ENCODE measurements around the gene CHGA. TPM values are rescaled to one million over a fixed set of nuclear protein-coding genes. Genes with fewer than 3 reads are reported as not detected.

The CHGA gene
- total and polyA plus RNA-seq, 2 donors (not counting 1 experiment from before 2014, with no cell fraction given), result not detected

DNA sequence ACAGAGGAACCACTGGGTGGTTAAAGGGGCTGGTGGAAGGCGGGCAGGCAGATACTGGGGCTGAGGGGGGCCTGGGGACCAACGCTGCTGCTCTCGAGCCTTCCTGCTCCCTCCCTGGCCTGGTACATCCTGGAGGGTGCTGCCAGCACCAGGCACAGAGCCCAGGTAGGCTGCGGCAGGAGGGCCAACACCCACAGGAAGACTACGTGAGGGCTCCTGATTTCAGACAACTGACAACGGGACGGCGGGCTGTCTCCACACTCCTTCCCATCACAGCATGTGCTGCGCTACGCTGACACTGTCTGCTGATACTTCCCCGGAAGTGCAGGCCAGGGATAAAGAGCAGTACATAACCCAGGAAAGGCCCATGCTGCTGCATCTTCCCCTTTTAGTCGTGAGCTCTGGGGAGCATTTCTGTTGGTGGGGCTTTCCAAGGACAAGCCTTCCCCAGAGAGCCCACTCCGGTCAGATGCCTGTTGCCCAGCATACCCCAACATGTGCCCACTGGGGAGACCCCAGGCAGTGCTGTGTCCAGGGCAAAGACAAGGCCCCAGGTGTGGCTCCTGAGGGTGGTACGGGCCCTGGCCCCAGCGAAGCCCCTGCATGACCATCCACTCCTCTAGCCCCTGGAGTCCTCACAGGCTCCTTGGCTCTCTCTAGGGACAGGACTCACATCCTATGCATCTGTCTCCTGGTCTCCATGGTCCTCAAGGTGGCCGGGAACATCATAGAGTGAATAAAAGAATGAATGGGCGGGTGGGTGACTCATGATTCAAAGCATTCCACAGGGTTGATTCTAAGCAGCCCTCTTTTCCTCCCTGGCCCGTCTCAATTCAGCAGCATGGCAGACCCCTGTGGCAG is 38.0 kb downstream of the CHGA start:
- no peaks in the 10 kb centered on the region for H3K27me3 Mint-ChIP-seq
- 94% methylated on average over 18 of the region's 18 CpGs for WGBS (ENCODE audit: insufficient coverage)

More for the DNA sequence above, 38.0 kb downstream of the CHGA start:
- Mint-ChIP-seq H3K9me3 (ENCODE audit: insufficient read depth) (no peaks in the 10 kb centered on the region), H3K4me3 (no peak overlapping the region), H3K4me1 (peaks cover 4% of the 10 kb centered on the region), H3K27ac (no peak overlapping the region)
- H3K36me3 ChIP-seq (replicated peaks in 1 of 2; ENCODE audit: control extremely low read depth in 1 of 2, control insufficient read depth in 1 of 2, extremely low read depth in 1 of 2, insufficient read depth in 2 of 2, low read length in 1 of 2), result peaks cover 0 to 32% of the 10 kb centered on the region in 2 experiments
- H3K9me3 ChIP-seq (ENCODE audit: control extremely low read depth in 1 of 3, control insufficient read depth in 2 of 3, insufficient read depth in 1 of 3, low read length in 2 of 3), result no peaks in the 10 kb centered on the region
- ChIA-PET POLR2A (no interaction called here), CTCF (no interaction called here)
- no peak for ATAC-seq (ENCODE audit: low read depth)
- no peak overlapping the region for H3K9ac ChIP-seq (ENCODE audit: low read length)
- intact Hi-C loops (cut with micrococcal nuclease), result no loop called here
- H3K27ac ChIP-seq (ENCODE audit: low read length in 2 of 2), result no peak overlapping the region
- no peaks in the 10 kb centered on the region for H3K79me2 ChIP-seq (ENCODE audit: control insufficient read depth, insufficient read depth, low read length)
- H2AFZ ChIP-seq (ENCODE audit: insufficient read depth, low read depth, low read length, poor library complexity, severe bottlenecking), result no peak overlapping the region
- no peak for DNase-seq
- H3K4me3 ChIP-seq (ENCODE audit: control extremely low read depth in 1 of 5, extremely low read depth in 1 of 5, insufficient read depth in 1 of 5, low read depth in 2 of 5, low read length in 4 of 5), result no peak overlapping the region
- no peak overlapping the region for H3K4me2 ChIP-seq (replicated peaks; ENCODE audit: low read depth, low read length, poor library complexity, severe bottlenecking)
- no peaks in the 10 kb centered on the region for H3K27me3 ChIP-seq (replicated peaks in 1 of 4; ENCODE audit: control extremely low read depth in 1 of 4, control insufficient read depth in 3 of 4, insufficient read depth in 4 of 4, low read length in 3 of 4)
- TF ChIP-seq EZH2 (IDR thresholded peaks at IDR 0.05; ENCODE audit: borderline replicate concordance, insufficient read depth, low read depth, low read length, poor library complexity, severe bottlenecking), result no peak
- TF ChIP-seq CTCF (IDR thresholded peaks at IDR 0.05), result no peak
- H3K4me1 ChIP-seq (ENCODE audit: control insufficient read depth in 2 of 2, insufficient read depth in 2 of 2, low read length in 2 of 2), result no peaks in the 10 kb centered on the region
- H4K20me1 ChIP-seq (ENCODE audit: control insufficient read depth, insufficient read depth, low read length, poor library complexity, severe bottlenecking), result peaks cover 10% of the 10 kb centered on the region

All from B cell (primary cell).